Measurements from ENCODE around the gene NRXN3. TPM values are rescaled to one million over a fixed set of nuclear protein-coding genes. Genes with fewer than 3 reads are reported as not detected.

NRXN3 gene
- total and polyA plus RNA-seq, 11 donors, result 0.19 to 2.2 (median 1.1) TPM

- H3K4me3 ChIP-seq, result no peak overlapping the region
- WGBS, 4 donors, result 61 to 71% (median 69%) methylated on average over 4 of the region's 4 CpGs
- no peaks in the 10 kb centered on the region for H3K36me3 ChIP-seq
- no peaks in the 10 kb centered on the region for H3K4me1 ChIP-seq
- H3K9me3 ChIP-seq, result no peaks in the 10 kb centered on the region
- intact Hi-C loops (cut with DNase I), result no loop called here
- ATAC-seq (no peak), DNase-seq (no peak)
- TF ChIP-seq CTCF (IDR thresholded peaks at IDR 0.05) (no peak), POLR2A (IDR thresholded peaks at IDR 0.05) (no peak)
- H3K27ac ChIP-seq, result no peak overlapping the region
- no peaks in the 10 kb centered on the region for H3K27me3 ChIP-seq
Measured at GRCh38 chr14:79265366-79265946, 1095.3 kb downstream of the NRXN3 start.

DNA sequence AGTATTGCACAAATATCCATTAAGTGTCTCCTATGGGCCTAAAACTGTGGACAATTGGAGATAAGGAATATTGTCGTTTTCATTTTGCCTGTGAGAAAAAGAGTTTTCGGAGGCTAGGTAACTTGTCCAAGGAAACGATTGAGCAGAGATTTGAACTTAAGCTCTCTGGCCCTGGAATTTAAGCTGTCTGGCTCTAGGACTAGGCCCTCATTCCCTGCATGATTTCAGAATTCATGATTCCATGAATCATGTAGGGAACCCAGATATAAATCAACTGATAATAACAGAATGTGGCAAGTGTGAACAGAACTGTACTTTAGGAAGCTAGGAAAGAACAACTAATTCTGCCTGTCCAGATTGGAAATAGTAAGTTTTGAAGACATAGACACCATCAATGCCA is 1100.2 kb downstream of the NRXN3 start:
- TF ChIP-seq CTCF (IDR thresholded peaks at IDR 0.05), result no peak
- no peak for TF ChIP-seq POLR2A (IDR thresholded peaks at IDR 0.05)
- H3K36me3 ChIP-seq, result no peaks in the 10 kb centered on the region
- DNase-seq (no peak), ATAC-seq (no peak)
- peaks cover 0 to 24% (median 3%) of the 10 kb centered on the region in 9 donors for H3K27me3 ChIP-seq
- H3K9me3 ChIP-seq, result no peaks in the 10 kb centered on the region
- WGBS, 4 donors, result 82 to 88% (median 87%) methylated on average over 3 of the region's 3 CpGs
- H3K4me3 ChIP-seq, result no peak overlapping the region
- intact Hi-C loops (cut with DNase I), result no loop called here
- no peak overlapping the region for H3K27ac ChIP-seq
- H3K4me1 ChIP-seq, result no peaks in the 10 kb centered on the region

DNA sequence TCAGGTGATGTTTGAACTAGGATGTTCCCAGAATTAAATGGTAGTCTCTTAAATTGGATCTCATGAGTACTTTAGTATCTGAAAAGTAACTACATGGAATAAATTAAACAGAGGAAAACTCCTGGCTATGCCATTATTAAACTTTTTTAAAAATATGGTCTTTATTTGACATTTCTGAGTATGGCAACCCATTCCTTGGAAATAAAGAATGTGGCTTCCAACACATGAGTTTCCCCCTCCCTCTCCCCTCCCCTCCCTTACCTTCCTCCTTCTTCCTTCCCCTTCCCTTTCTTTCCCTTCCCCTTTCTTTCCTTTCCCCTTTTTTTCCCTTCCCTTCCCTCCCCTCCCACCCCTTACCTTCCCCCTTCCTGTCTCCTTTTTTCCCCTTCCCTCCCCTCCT is 1100.9 kb downstream of the NRXN3 start:
- Histone ChIP-seq H3K27me3 (peaks cover 0 to 28% (median 3%) of the 10 kb centered on the region in 9 donors), H3K27ac (no peak overlapping the region), H3K4me3 (no peak overlapping the region), H3K9me3 (no peaks in the 10 kb centered on the region), H3K36me3 (no peaks in the 10 kb centered on the region), H3K4me1 (no peaks in the 10 kb centered on the region)
- TF ChIP-seq CTCF (IDR thresholded peaks at IDR 0.05), result no peak
- TF ChIP-seq POLR2A (IDR thresholded peaks at IDR 0.05), result no peak
- intact Hi-C loops (cut with DNase I), result no loop called here
- DNase-seq (no peak), ATAC-seq (no peak)

DNA sequence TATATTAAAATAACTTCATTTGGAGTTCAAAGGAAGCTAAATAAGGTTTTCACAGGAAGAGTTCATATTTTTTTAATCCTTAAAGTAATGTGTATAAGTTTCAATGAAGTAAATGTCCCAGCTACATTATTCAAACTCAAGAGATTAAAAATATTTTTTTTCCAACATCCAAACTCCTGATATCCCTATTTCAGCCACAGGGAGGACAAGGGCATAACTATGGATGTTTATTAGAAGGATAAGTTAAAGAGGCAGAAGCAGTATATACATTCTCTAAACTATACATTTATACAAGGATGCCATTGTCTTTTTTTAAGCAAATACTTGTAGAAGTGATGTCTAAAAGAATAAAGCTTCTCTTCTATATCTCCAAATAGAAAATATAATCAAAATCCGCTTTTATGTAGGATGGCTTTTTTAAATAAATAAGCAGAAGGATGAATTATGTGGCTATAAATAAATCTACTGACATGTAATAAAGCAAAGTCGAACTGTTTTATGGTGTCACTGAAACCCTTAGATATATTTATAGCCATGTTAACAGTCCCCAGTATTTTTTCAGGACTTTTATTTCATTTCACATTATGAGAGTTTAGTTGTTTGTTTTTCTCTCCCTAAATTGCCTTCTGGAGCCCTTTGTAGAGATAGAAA is 1104.6 kb downstream of the NRXN3 start:
- Histone ChIP-seq H3K36me3 (no peaks in the 10 kb centered on the region), H3K4me1 (peaks cover 0 to 19% (median 8%) of the 10 kb centered on the region in 12 donors), H3K9me3 (no peaks in the 10 kb centered on the region), H3K27ac (no peak overlapping the region), H3K27me3 (peaks cover 11 to 60% (median 23%) of the 10 kb centered on the region in 9 donors), H3K4me3 (no peak overlapping the region)
- DNase-seq (no peak), ATAC-seq (no peak)
- intact Hi-C loops (cut with DNase I), result no loop called here
- no peak for TF ChIP-seq CTCF (IDR thresholded peaks at IDR 0.05)
- 59 to 71% (median 66%) methylated on average over 2 of the region's 2 CpGs for WGBS, 4 donors

Data from heart left ventricle (tissue), 16 donors.